Gastrocnemius medialis (tissue), 4 donors: ENCODE results near the gene ZNRF3.

Source experiments
- CTCF ChIP-seq, 5 experiments: fragments of 450-650 bp in 3 of 5; fragments of 200-600 bp in 2 of 5; sonication (generic) in 2 of 5; IDR thresholded peaks in 4 of 5; conservative IDR thresholded peaks in 1 of 5; 1 replicate in 4 of 5; 2 replicates in 1 of 5; pipeline ENCODE4 v1.5.1; 2016 to 2019; ENCODE audit warnings: antibody characterized with exemption in 5 of 5, mild to moderate bottlenecking in 3 of 5, moderate library complexity in 3 of 5
- POLR2A ChIP-seq, 2 donors: fragments of 450-650 bp; IDR thresholded peaks; one replicate each; pipeline ENCODE4 v1.6.1; 2017; ENCODE audit warnings: antibody characterized with exemption in 2 of 2, mild to moderate bottlenecking in 2 of 2, moderate library complexity in 2 of 2

- no peak for TF ChIP-seq CTCF (IDR thresholded peaks at IDR 0.05 in 4 of 5, conservative IDR thresholded peaks at IDR 0.05 in 1 of 5)
- no peak for TF ChIP-seq POLR2A (IDR thresholded peaks at IDR 0.05)
Observed at GRCh38 chr22:29102300-29102699, 218.9 kb downstream of the ZNRF3 start.
